Right cardiac atrium (tissue), 5 donors: Measurements from ENCODE around the gene AXIN1. TPM values are rescaled to one million over a fixed set of nuclear protein-coding genes. Genes with fewer than 3 reads are reported as not detected.
"Not testable (repeated sequence)": the region's sequence is repeated elsewhere in the genome, so short reads cannot be mapped to it uniquely, and the experiment has no call there.

Source experiments
- ATAC-seq, 2 donors: fragments of 200-7000 bp; cut with Tn5 transposase; one replicate each; pipeline versions ENCODE4 v1.8.0 to v1.9.1; 2020; ENCODE audit warnings: moderate library complexity in 2 of 2, mild to moderate bottlenecking in 1 of 2
- DNase-seq, 3 donors: peaks; one replicate each; pipeline ENCODE4 v3.0.0-alpha.2; 2020
- H3K27ac ChIP-seq: one replicate; pipeline ENCODE4 v1.5.1; 2013; ENCODE audit warnings: mild to moderate bottlenecking, low read length, control low read depth, moderate library complexity
- H3K27me3 ChIP-seq: one replicate; pipeline ENCODE4 v1.6.1; 2013; ENCODE audit not compliant: control insufficient read depth, insufficient read depth
- H3K4me1 ChIP-seq: one replicate; pipeline ENCODE4 v1.6.1; 2013; ENCODE audit warnings: low read length; ENCODE audit not compliant: control insufficient read depth, insufficient read depth
- H3K4me3 ChIP-seq: one replicate; pipeline ENCODE4 v1.5.1; 2013; ENCODE audit warnings: low read length, control low read depth
- H3K9me3 ChIP-seq: one replicate; pipeline ENCODE4 v1.6.1; 2013; ENCODE audit warnings: low read length; ENCODE audit not compliant: control insufficient read depth
- WGBS: extraction: QIAGEN DNeasy Blood & Tissue Kit; methylation state at CpG from one replicate; pipeline ENCODE4 v1.1.7; 2013; 5-methylcytosine and 5-hydroxymethylcytosine counted together
- intact Hi-C, 4 donors: fragments of 100-400 bp; cut with DNase I; formaldehyde crosslinking; loops; one replicate each; pipeline versions ENCODE4 v1.11.0 to v1.14.0; 2022 to 2023
- polyA plus RNA-seq: library from polyadenylated mRNA; stranded (reverse); fragments of 200-250 nt; gene quantifications from one replicate; pipeline ENCODE4 v1.2.3, GENCODE V29; 2013
- total RNA-seq, 4 donors: library from RNA; stranded (reverse); fragmentation: NEBNext Ultra II Directional; extraction: Animal tissue kit (Norgen Biotek cat#: 25700); gene quantifications; one replicate each; pipeline ENCODE4 v1.2.1, GENCODE V29; 2021
- donor health status: healthy with polysubstance abuse.
- donor health status: DM: no; HTN: yes; CAD: no.
- donor health status: DM: no; HTN: no; CAD: no.
- donor health status: DM: no; HTN: yes; CAD: no; lungs with severe emphysema.
- donor health status: DM: yes; HTN: yes; CAD: no.

AXIN1 gene
- total and polyA plus RNA-seq, 5 donors: 8.4 to 12.2 (median 10.2) TPM

DNA sequence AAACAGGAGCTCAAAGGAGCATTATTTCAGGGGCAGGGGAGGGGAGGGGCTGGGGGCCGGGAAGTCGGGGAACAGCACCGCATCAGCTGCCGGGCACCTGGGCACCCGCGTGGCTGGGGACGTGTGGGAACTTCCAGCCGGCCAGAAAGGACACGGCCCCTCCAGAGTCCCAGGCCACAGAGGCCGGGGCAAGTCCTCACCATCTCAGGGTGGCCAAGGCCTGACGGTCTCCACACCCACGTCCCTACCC lies 28.2 kb upstream of the AXIN1 start:
- Histone ChIP-seq H3K4me3 (peak overlapping the region; percentile 97), H3K27me3 (no peaks in the 10 kb centered on the region), H3K9me3 (no peaks in the 10 kb centered on the region), H3K4me1 (no peaks in the 10 kb centered on the region), H3K27ac (no peak overlapping the region)
- ATAC-seq (peak; percentile 9 to 42), DNase-seq (peak in 1 of 3 donors; percentile 55)
- intact Hi-C loops: no loop called here
- 9% methylated on average over 12 of the region's 12 CpGs for WGBS

DNA sequence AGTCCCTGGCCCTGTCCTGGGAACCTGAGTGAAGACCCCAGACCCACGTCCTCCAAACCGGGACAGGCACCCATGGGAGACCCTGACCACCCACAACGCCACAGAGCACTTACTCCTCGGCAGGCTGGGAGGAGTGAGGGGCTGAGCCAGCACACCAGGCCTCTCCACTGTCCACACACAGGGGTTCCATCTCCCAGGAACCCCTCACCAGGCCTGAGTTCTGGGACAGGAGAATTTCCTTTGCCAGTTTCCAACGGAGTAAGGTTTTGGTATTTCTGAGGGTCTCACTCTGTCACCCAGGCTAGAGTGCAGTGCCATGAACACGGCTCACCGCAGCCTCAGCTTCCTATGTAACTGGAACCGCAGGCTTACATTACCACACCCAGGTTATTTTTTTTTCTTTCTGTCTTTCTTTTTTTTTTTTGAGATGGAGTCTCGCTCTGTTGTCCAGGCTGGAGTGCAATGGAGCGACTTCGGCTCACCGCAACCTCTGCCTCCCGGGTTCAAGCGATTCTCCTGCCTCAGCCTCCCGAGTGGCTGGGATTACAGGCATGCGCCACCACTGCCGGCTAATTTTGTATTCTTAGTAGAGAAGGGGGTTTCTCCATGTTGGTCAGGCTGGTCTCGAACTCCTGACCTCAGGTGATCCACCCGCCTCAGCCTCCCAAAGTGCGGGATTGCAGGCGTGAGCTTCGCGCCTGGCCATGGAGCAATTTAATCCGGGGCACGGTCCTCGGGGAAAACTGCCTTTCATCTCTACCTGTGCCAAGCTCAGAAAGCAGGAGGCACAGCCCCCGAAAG lies 27.6 kb upstream of the AXIN1 start:
- DNase-seq (no peak), ATAC-seq (no peak)
- Histone ChIP-seq H3K4me3 (peak overlapping the region; percentile 97), H3K27ac (no peak overlapping the region), H3K9me3 (no peaks in the 10 kb centered on the region), H3K4me1 (no peaks in the 10 kb centered on the region), H3K27me3 (no peaks in the 10 kb centered on the region)
- intact Hi-C loops: no loop called here
- 84% methylated on average over 27 of the region's 27 CpGs for WGBS

DNA sequence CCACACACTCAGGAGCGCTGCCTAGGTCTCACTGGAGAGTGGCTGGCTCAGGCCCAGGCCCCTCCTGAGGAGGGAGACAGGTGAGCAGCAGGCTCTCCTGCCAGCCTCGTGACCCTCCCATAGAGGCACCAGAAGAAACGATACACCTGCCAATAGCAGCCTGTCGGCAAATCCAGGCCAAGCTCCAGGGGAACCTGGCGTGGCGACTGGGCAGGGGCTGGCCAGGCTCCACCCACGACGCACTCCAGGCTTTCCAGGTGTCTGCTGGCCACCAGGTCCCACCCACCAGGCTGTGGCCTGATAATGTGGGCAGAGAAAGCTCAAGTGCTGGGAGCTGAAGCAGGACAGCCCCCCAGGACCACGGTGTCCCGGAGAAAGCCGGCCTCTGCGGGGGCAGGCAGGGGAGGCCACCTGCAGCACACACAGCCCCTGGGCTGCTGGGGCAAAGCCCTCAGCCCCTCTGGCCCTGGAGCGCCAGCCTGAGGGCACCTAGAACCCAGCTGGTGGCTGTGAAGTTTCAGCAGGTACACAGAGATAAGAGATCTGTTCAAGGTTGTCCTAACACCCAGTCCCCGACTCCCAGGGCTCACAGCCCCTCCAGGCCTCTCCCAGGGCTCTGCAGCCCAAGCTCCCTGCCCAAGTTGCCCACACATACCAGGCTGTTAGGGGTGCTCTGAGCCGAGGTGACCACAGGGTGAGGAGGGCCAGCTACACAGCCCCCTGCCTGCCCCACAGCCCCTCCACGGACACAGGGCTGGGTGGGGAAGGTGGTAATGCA lies 26.8 kb upstream of the AXIN1 start:
- no peaks in the 10 kb centered on the region for H3K4me1 ChIP-seq
- intact Hi-C loops: no loop called here
- H3K4me3 ChIP-seq: no peak overlapping the region
- ATAC-seq (no peak), DNase-seq (peak in 1 of 3 donors; percentile 59)
- no peaks in the 10 kb centered on the region for H3K27me3 ChIP-seq
- no peaks in the 10 kb centered on the region for H3K9me3 ChIP-seq
- 90% methylated on average over 16 of the region's 16 CpGs for WGBS
- H3K27ac ChIP-seq: no peak overlapping the region

DNA sequence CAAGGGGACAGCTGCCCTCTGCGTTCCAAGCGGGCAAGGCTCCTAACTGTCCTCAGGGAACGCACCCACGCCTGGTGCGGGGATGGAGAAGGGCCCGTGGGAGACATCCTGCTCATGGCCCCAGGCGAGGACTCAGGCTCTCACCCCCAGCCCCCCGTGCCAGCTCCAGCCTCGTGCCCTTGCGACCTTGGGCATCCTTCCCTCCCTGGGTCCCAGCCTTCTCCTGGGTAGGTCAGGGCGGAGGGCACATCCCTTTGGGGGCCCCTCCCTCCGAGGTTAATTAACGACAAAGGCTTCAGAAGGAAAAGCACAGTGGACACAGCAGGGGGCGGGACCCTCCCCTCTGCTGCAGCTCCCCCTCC lies 26.3 kb upstream of the AXIN1 start:
- DNase-seq (no peak), ATAC-seq (no peak)
- Histone ChIP-seq H3K9me3 (no peaks in the 10 kb centered on the region), H3K27me3 (no peaks in the 10 kb centered on the region), H3K4me3 (no peak overlapping the region), H3K4me1 (no peaks in the 10 kb centered on the region), H3K27ac (no peak overlapping the region)
- intact Hi-C loops: no loop called here
- WGBS: 72% methylated on average over 14 of the region's 14 CpGs

DNA sequence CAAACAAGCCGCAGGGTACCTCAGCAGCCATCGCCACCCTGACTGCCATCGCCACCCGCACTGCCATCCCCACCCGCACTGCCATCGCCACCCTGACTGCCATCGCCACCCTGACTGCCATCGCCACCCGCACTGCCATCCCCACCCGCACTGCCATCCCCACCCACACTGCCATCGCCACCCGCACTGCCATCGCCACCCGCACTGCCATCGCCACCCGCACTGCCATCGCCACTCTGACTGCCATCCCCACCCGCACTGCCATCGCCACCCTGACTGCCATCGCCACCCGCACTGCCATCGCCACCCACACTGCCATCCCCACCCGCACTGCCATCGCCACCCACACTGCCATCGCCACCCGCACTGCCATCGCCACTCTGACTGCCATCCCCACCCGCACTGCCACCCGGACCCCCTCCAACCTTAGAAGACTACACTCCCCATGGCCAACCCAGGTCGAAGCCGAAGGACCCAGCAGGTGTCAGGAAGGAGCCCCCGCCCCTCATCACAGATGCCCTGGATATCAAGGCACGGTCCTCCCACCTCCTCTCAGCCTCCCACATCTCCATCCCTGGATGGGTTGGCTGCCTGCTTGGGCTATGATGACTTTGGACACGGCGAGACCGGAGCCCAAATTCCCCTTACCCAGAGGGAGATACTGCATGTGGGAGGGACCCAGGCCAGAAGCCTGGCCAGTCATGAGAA lies 25.7 kb upstream of the AXIN1 start:
- intact Hi-C loops, ATAC-seq, H3K9me3 ChIP-seq, H3K27ac ChIP-seq, H3K4me3 ChIP-seq, H3K4me1 ChIP-seq, DNase-seq, H3K27me3 ChIP-seq: not testable (repeated sequence)
- 92% methylated on average over 36 of the region's 36 CpGs for WGBS

DNA sequence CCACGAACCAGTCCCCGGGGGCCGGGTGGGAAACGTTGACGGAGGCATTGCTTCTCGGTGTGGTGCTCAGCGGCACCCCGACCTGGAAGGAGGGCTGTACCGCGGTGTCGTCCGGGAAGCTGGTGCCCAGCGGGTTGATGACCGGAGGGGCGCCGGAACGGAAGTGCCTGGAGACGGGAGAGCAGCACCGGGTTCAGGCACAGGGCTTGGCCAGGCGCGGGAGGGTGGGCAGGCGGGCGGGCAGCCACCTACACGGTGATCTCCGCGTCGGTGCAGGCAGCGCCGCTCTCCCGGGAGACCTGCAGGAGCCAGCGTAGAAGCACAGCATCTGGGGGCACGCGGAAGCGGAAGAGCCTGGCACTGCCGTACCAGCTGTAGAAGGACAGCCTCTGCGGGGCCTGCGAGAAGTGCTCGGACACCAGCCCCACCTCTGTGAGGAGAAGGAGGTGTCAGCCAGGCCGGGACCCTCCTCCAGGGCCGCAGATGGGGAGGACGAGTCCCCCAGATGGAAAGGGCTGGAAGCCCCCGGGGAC lies 25.0 kb upstream of the AXIN1 start:
- H3K4me3 ChIP-seq: no peak overlapping the region
- no peak overlapping the region for H3K27ac ChIP-seq
- ATAC-seq: no peak
- WGBS: 91% methylated on average over 42 of the region's 42 CpGs
- intact Hi-C loops: no loop called here
- peak in 2 of 3 donors; percentile 39 to 69 for DNase-seq
- no peaks in the 10 kb centered on the region for H3K4me1 ChIP-seq
- H3K27me3 ChIP-seq: no peaks in the 10 kb centered on the region
- H3K9me3 ChIP-seq: no peaks in the 10 kb centered on the region

DNA sequence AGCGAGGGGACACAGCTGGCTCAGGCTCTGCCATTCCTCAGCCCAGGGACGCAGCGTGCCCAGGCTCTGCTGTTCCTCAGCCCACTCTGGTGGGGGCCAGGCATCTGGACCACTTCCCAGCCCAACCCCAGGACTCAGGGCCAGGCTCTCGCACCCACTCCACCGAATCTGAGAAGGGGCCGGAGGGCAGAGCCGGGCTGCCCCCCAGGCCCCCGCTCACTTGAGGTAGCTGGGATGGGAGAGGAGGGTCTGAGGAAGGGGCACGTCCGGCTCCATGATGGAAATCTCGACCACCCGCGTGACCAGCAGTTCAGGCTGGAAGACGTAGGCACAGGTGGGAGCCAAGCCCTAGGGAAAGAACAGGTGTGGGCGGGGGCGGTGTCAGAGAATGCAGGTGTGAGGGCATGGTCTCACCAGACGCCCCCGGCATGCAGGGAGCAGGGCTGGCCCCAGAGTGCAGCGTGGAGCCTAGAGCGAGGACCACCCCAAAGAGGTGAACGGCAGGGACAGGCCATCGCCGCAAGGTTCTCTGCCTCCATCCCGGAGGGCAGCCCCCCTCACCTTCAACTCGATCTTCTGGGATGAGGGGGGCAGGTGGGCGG lies 24.4 kb upstream of the AXIN1 start:
- no peaks in the 10 kb centered on the region for H3K4me1 ChIP-seq
- 93% methylated on average over 26 of the region's 26 CpGs for WGBS
- ATAC-seq: no peak

DNA sequence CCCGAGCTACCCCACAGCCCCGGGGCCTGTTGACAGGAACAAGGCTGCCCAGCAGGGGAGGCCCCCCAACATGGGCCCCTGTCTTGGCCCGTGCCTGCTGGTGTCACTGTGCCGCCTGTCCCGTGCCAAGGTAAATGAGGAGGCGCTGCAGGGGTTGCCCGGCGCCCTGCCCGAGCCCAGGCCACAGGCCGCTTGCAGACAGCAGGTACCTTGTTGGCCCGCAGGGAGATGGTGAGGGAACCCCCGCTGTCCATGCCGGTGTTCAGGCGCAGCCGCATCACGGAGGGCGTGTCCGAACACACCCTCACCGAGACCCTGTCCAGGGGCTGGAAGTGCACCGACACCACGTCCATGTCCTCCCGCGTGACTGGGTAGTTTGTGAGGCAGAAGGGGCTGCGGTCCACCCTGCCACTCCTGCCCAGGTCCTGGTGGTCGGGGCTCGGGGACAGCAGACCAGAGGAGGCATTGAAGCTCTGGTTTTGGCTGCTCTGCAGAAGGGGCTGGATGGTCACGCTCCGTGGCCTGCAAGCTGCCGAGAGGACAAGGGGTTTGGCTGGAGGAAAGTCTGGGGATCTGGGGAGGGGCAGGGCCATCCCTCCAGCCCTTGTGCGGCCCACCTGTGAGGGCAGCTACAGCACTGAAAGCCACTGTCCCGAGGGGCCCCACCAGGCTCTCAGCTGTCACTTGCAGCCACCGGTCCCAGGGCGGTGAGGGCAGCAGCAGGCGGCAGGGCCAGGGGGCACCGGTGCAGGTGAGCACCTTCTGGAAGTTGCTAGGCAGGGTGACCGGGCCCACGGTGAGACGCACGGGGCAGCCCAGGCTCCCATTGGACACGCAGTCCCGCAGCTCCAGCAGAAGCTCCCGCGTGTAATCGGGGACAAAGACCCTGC lies 23.6 kb upstream of the AXIN1 start:
- 94% methylated on average over 44 of the region's 44 CpGs for WGBS
- Histone ChIP-seq H3K4me1 (no peaks in the 10 kb centered on the region), H3K9me3 (no peaks in the 10 kb centered on the region), H3K4me3 (no peak overlapping the region), H3K27ac (no peak overlapping the region), H3K27me3 (no peaks in the 10 kb centered on the region)
- ATAC-seq (no peak), DNase-seq (peak in 2 of 3 donors; percentile 51 to 60)
- intact Hi-C loops: no loop called here

More for the DNA sequence above, 24.4 kb upstream of the AXIN1 start:
- intact Hi-C loops: no loop called here
- Histone ChIP-seq H3K9me3 (no peaks in the 10 kb centered on the region), H3K27me3 (no peaks in the 10 kb centered on the region), H3K27ac (no peak overlapping the region), H3K4me3 (no peak overlapping the region)
- DNase-seq: peak in 2 of 3 donors; percentile 38 to 52

DNA sequence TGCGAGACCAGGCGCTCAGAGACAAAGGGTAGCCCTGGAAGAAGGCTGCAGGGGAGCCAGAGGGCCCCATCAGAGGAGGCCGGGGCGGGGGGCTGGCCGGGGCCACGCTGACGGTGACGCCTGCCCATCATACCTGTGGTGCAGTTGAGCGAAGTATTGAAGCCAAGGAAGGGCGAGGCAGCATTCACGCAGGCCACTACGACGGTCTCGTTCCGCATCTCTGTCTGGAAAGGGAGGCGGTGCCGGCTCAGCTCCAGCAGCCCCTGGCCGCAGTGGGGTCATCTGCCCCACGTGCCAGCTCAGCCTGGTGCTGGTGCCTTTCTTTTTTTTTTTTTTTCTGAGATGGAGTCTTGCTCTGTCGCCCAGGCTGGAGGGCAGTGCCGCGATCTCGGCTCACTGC lies 22.7 kb upstream of the AXIN1 start:
- 94% methylated on average over 23 of the region's 23 CpGs for WGBS
- Histone ChIP-seq H3K27ac (no peak overlapping the region), H3K9me3 (no peaks in the 10 kb centered on the region), H3K4me1 (peaks cover 2% of the 10 kb centered on the region), H3K4me3 (no peak overlapping the region), H3K27me3 (no peaks in the 10 kb centered on the region)
- intact Hi-C loops: no loop called here
- DNase-seq: no peak
- no peak for ATAC-seq

DNA sequence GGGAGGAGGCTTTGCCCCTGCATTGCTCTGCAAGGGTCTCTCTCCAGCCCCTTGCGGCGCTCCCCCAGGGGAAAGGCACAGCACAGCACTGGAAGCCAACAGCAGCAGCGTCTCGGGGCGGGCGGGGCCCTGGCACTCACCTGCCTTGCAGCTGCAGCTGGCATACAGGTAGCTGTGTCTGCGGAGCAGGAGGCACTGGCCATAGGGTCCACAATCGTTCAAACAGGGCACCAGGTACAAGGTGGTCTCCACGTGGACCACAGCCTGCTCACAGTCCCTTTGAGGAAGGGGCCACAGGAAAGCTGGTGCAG lies 22.0 kb upstream of the AXIN1 start:
- no peak for ATAC-seq
- Histone ChIP-seq H3K4me1 (peaks cover 2% of the 10 kb centered on the region), H3K9me3 (no peaks in the 10 kb centered on the region), H3K27me3 (no peaks in the 10 kb centered on the region), H3K27ac (no peak overlapping the region), H3K4me3 (no peak overlapping the region)
- WGBS: 91% methylated on average over 9 of the region's 9 CpGs
- intact Hi-C loops: no loop called here
- no peak for DNase-seq
